Measurements from ENCODE around the gene VAT1.

DNA sequence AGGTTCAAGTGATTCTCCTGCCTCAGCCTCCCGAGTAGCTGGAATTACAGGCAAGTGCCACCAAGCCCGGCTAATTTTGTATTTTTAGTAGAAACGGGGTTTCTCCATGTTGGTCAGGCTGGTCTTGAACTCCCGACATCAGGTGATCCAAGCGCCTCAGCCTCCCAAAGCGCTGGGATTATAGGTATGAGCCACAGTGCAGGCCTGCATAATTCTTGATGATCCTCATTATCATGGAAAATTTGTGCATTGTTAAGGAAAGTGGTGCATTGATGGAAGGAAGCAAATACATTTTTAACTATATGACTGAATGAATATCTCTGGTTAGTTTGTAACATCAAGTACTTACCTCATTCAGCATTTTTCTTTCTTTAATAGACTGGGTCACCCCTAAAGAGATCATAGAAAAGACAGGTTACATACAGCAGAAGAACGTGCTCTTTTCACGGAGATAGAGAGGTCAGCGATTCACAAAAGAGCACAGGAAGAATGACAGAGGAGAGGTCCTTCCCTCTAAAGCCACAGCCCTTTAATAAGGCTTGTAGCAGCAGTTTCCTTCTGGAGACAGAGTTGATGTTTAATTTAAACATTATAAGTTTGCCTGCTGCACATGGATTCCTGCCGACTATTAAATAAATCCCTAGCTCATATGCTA, 40.9 kb upstream of the VAT1 start:
- no peak for TF ChIP-seq RBAK (CRISPR knock-in tag; IDR thresholded peaks at IDR 0.05)
- no peak for TF ChIP-seq CEBPZ (IDR thresholded peaks at IDR 0.05; ENCODE audit: low read length)
- no peak for TF ChIP-seq GLI4 (CRISPR knock-in tag; IDR thresholded peaks at IDR 0.05; ENCODE audit: borderline replicate concordance)
- TF ChIP-seq GTF2F1 (IDR thresholded peaks at IDR 0.05; ENCODE audit: low read length), result no peak
